HL-60 (cell line): ENCODE results near the gene BBOX1.

Experiments
- GABPA ChIP-seq: IDR thresholded peaks from 2 replicates; pipeline ENCODE4 v1.6.1; 2012; ENCODE audit warnings: low read depth
- POLR2AphosphoS5 ChIP-seq: IDR thresholded peaks from 2 replicates; pipeline ENCODE4 v1.6.1; 2012; ENCODE audit warnings: low read depth
- SPI1 ChIP-seq: IDR thresholded peaks from 2 replicates; pipeline ENCODE4 v1.6.1; 2012; ENCODE audit warnings: low read depth, mild to moderate bottlenecking, borderline replicate concordance
- TF ChIP-seq, protein P1 (sequence below): IDR thresholded peaks from one replicate; pipeline ENCODE4 v1.5.1; 2011; ENCODE audit warnings: low read length, control low read depth, inconsistent platforms; ENCODE audit not compliant: insufficient read depth
- TF ChIP-seq, protein P2 (sequence below): IDR thresholded peaks from 2 replicates; pipeline ENCODE4 v1.6.1; 2012; ENCODE audit warnings: low read depth; ENCODE audit not compliant: insufficient replicate concordance

DNA sequence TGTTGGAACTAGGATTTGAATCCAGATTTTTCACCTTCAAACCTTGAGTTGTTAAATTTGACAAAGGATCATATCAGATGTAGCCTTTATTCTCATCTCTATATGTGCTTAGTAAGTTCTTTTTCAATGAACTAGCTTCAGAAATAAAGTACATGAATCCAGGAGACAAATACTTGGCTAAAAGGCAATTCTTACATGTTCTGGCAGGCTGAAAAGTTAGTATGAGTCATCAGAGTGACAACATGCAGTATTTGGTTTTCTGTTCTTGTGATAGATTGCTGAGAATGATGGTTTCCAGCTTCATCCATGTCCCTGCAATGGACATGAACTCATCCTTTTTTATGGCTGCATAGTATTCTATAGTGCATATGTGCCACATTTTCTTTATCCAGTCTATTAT lies 40.4 kb downstream of the BBOX1 start:
- TF ChIP-seq POLR2AphosphoS5 (no peak), SPI1 (no peak), GABPA (no peak)
- TF ChIP-seq, protein P1, sequence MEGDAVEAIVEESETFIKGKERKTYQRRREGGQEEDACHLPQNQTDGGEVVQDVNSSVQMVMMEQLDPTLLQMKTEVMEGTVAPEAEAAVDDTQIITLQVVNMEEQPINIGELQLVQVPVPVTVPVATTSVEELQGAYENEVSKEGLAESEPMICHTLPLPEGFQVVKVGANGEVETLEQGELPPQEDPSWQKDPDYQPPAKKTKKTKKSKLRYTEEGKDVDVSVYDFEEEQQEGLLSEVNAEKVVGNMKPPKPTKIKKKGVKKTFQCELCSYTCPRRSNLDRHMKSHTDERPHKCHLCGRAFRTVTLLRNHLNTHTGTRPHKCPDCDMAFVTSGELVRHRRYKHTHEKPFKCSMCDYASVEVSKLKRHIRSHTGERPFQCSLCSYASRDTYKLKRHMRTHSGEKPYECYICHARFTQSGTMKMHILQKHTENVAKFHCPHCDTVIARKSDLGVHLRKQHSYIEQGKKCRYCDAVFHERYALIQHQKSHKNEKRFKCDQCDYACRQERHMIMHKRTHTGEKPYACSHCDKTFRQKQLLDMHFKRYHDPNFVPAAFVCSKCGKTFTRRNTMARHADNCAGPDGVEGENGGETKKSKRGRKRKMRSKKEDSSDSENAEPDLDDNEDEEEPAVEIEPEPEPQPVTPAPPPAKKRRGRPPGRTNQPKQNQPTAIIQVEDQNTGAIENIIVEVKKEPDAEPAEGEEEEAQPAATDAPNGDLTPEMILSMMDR: no peak
- TF ChIP-seq, protein P2, sequence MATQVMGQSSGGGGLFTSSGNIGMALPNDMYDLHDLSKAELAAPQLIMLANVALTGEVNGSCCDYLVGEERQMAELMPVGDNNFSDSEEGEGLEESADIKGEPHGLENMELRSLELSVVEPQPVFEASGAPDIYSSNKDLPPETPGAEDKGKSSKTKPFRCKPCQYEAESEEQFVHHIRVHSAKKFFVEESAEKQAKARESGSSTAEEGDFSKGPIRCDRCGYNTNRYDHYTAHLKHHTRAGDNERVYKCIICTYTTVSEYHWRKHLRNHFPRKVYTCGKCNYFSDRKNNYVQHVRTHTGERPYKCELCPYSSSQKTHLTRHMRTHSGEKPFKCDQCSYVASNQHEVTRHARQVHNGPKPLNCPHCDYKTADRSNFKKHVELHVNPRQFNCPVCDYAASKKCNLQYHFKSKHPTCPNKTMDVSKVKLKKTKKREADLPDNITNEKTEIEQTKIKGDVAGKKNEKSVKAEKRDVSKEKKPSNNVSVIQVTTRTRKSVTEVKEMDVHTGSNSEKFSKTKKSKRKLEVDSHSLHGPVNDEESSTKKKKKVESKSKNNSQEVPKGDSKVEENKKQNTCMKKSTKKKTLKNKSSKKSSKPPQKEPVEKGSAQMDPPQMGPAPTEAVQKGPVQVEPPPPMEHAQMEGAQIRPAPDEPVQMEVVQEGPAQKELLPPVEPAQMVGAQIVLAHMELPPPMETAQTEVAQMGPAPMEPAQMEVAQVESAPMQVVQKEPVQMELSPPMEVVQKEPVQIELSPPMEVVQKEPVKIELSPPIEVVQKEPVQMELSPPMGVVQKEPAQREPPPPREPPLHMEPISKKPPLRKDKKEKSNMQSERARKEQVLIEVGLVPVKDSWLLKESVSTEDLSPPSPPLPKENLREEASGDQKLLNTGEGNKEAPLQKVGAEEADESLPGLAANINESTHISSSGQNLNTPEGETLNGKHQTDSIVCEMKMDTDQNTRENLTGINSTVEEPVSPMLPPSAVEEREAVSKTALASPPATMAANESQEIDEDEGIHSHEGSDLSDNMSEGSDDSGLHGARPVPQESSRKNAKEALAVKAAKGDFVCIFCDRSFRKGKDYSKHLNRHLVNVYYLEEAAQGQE: no peak
